Hair follicle dermal papilla cell (primary cell): ENCODE results near the gene IRF4. TPM values are rescaled to one million over a fixed set of nuclear protein-coding genes. Genes with fewer than 3 reads are reported as not detected.

ENCODE experiments used
- total RNA-seq: library from RNA; depleted of rRNA; stranded (reverse); fragments of >200 nt; gene quantifications from 2 replicates; pipeline ENCODE4 v1.2.3, GENCODE V29; 2012

Gene IRF4
- 0.16 TPM in 1 of 2 replicates, not detected in the other for total RNA-seq

DNA sequence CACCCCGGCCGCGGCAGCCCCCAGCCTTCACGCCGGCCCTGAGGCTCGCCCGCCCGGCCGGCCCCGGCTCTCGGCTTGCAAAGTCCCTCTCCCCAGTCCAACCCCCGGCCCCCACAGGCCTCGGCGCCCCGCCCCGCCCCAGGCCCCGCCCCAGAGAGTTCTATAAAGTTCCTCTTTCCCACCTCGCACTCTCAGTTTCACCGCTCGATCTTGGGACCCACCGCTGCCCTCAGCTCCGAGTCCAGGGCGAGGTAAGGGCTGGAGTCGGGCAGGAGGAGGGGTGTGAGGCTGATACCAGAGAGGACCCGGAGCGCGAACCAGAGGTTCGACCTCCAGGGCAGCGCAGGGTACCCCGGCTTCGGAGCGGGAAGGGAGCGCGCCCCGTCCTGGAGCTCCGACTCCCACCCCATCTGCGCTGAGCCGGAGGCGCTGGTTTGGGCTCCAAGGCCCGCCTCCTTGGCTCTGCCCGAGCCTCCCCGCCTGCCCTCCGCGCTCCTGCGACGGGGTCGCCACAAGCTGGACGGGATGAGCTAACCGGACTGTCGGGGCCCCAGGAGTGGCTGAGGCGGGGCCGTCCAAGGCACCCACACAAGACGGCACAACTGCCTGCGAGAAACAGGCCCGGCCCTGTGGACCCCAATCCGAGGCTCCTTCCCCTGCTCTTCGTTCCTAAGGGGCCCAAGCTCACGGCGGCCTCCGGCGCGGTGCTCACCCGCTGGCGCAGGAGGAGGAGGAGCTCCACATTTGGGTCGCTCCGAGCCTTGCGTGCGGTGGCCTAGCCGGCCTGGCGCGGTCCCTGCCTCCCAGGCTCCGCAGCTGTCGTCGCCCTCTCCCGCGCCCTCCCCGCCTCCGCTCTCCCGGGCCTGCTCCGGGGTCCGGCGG is at the start of gene IRF4:
Gene IRF4, plus strand, starts transcription at position 194 of the 882 bp plus-strand sequence. CDS start 1,401 bp downstream, outside the sequence.

Other genes starting within 250 kb of the IRF4 start
- 20.0 and 25.1 TPM in 2 replicates for gene DUSP22, start 99.3 kb upstream of the IRF4 start, total RNA-seq